Esophagus squamous epithelium (tissue), 5 donors: ENCODE results near the gene PNPO. TPM values are rescaled to one million over a fixed set of nuclear protein-coding genes. Genes with fewer than 3 reads are reported as not detected.

Experiments used
- DNase-seq: peaks from one replicate; lab custom pipeline; 2025; lab: John Stamatoyannopoulos, UW
- H3K27ac ChIP-seq, 4 donors: fragments of 200-600 bp; sonication (generic); one replicate each; pipeline ENCODE4 v1.5.1; 2016 to 2019; ENCODE audit warnings: mild to moderate bottlenecking in 1 of 4
- H3K27me3 ChIP-seq, 4 donors: fragments of 200-600 bp; sonication (generic); 1 replicate in 3 of 4; 2 replicates in 1 of 4; pipeline versions ENCODE4 v1.5.1 to v1.6.0; 2017 to 2021; ENCODE audit warnings: antibody characterized with exemption in 1 of 4
- H3K36me3 ChIP-seq, 3 donors: fragments of 200-600 bp; sonication (generic); one replicate each; pipeline ENCODE4 v1.5.1; 2016 to 2019
- H3K4me1 ChIP-seq, 3 donors: fragments of 200-600 bp; sonication (generic); one replicate each; pipeline ENCODE4 v1.5.1; 2017 to 2019
- H3K4me3 ChIP-seq, 4 donors: fragments of 200-600 bp; sonication (generic); 1 replicate in 3 of 4; 2 replicates in 1 of 4; pipeline ENCODE4 v1.5.1; 2016 to 2019; ENCODE audit warnings: mild to moderate bottlenecking in 2 of 4, moderate library complexity in 1 of 4
- H3K9me3 ChIP-seq, 3 donors: fragments of 200-600 bp; sonication (generic); one replicate each; pipeline ENCODE4 v1.5.1; 2016 to 2019
- POLR2A ChIP-seq, 4 donors: fragments of 450-650 bp; IDR thresholded peaks; one replicate each; pipeline ENCODE4 v1.6.1; 2017; ENCODE audit warnings: antibody characterized with exemption in 4 of 4, mild to moderate bottlenecking in 4 of 4, moderate library complexity in 3 of 4
- WGBS, 2 donors: methylation state at CpG; one replicate each; pipeline ENCODE4 v1.1.5; 2018; 5-methylcytosine and 5-hydroxymethylcytosine counted together
- intact Hi-C: fragments of 100-400 bp; cut with DNase I; formaldehyde crosslinking; loops from one replicate; pipeline ENCODE4 v1.15.0; 2022
- total RNA-seq, 4 donors: library from RNA; depleted of rRNA; stranded (reverse); fragments of >200 nt; gene quantifications; one replicate each; pipeline ENCODE4 v1.1.0, GENCODE V29; 2016
- TF ChIP-seq, protein P1 (sequence below), 6 experiments: fragments of 450-650 bp in 4 of 6; fragments of 200-600 bp in 2 of 6; sonication (generic) in 2 of 6; IDR thresholded peaks; one replicate each; pipeline ENCODE4 v1.5.1; 2016 to 2019; ENCODE audit warnings: antibody characterized with exemption in 6 of 6, mild to moderate bottlenecking in 4 of 6, moderate library complexity in 4 of 6
- donor health status: DM: yes; HTN: yes; CAD: no.

PNPO gene
- total RNA-seq, 4 donors from 2014 or later: 25.6 to 38.6 (median 34.2) TPM

- Histone ChIP-seq H3K9me3 (no peaks in the 10 kb centered on the region), H3K36me3 (peaks cover 0 to 27% (median 0%) of the 10 kb centered on the region in 3 donors), H3K4me1 (peaks cover 24 to 80% (median 27%) of the 10 kb centered on the region in 3 donors), H3K4me3 (no peak overlapping the region), H3K27me3 (no peaks in the 10 kb centered on the region), H3K27ac (no peak overlapping the region)
- intact Hi-C loops: no loop called here
- 77 to 86% methylated on average over 4 of the region's 4 CpGs for WGBS, 2 donors
- no peak for DNase-seq
- TF ChIP-seq, protein P1, sequence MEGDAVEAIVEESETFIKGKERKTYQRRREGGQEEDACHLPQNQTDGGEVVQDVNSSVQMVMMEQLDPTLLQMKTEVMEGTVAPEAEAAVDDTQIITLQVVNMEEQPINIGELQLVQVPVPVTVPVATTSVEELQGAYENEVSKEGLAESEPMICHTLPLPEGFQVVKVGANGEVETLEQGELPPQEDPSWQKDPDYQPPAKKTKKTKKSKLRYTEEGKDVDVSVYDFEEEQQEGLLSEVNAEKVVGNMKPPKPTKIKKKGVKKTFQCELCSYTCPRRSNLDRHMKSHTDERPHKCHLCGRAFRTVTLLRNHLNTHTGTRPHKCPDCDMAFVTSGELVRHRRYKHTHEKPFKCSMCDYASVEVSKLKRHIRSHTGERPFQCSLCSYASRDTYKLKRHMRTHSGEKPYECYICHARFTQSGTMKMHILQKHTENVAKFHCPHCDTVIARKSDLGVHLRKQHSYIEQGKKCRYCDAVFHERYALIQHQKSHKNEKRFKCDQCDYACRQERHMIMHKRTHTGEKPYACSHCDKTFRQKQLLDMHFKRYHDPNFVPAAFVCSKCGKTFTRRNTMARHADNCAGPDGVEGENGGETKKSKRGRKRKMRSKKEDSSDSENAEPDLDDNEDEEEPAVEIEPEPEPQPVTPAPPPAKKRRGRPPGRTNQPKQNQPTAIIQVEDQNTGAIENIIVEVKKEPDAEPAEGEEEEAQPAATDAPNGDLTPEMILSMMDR (IDR thresholded peaks at IDR 0.05): no peak
- TF ChIP-seq POLR2A (IDR thresholded peaks at IDR 0.05): no peak
Measured at GRCh38 chr17:47902039-47902744, 39.2 kb upstream of the PNPO start.

- Histone ChIP-seq H3K4me3 (peak overlapping the region in 1 of 4 donors; percentile 27), H3K27ac (peak overlapping the region; percentile 61 to 84 (median 80)), H3K4me1 (peaks cover 16 to 76% (median 18%) of the 10 kb centered on the region in 3 donors), H3K9me3 (no peaks in the 10 kb centered on the region), H3K27me3 (no peaks in the 10 kb centered on the region), H3K36me3 (peaks cover 0 to 12% (median 0%) of the 10 kb centered on the region in 3 donors)
- intact Hi-C loops: no loop called here
- 35 to 40% methylated on average over 7 to 8 of the region's 8 CpGs for WGBS, 2 donors
- TF ChIP-seq POLR2A (IDR thresholded peaks at IDR 0.05): no peak
- TF ChIP-seq, protein P1 (IDR thresholded peaks at IDR 0.05): no peak
- no peak for DNase-seq
Measured at GRCh38 chr17:47905221-47905733, 36.1 kb upstream of the PNPO start.

GRCh38 chr17:47906443-47906842, 34.9 kb upstream of the PNPO start:
- Histone ChIP-seq H3K9me3 (no peaks in the 10 kb centered on the region), H3K36me3 (peaks cover 0 to 1% (median 0%) of the 10 kb centered on the region in 3 donors), H3K4me3 (no peak overlapping the region), H3K4me1 (peaks cover 16 to 64% (median 18%) of the 10 kb centered on the region in 3 donors), H3K27ac (peak overlapping the region; percentile 61 to 84 (median 80)), H3K27me3 (no peaks in the 10 kb centered on the region)
- TF ChIP-seq, protein P1 (IDR thresholded peaks at IDR 0.05): no peak
- TF ChIP-seq POLR2A (IDR thresholded peaks at IDR 0.05): no peak
- intact Hi-C loops: no loop called here
- WGBS, 2 donors: 79 to 87% methylated on average over 3 of the region's 3 CpGs
- no peak for DNase-seq

GRCh38 chr17:47907932-47908562, 33.3 kb upstream of the PNPO start:
- no peak for TF ChIP-seq POLR2A (IDR thresholded peaks at IDR 0.05)
- DNase-seq: no peak
- Histone ChIP-seq H3K4me1 (peaks cover 16 to 60% (median 18%) of the 10 kb centered on the region in 3 donors), H3K9me3 (no peaks in the 10 kb centered on the region), H3K4me3 (no peak overlapping the region), H3K27ac (peak overlapping the region in 1 of 4 donors; percentile 36), H3K36me3 (no peaks in the 10 kb centered on the region), H3K27me3 (no peaks in the 10 kb centered on the region)
- intact Hi-C loops: no loop called here
- 72 to 80% methylated on average over 8 of the region's 8 CpGs for WGBS, 2 donors

GRCh38 chr17:47913050-47913449, 28.3 kb upstream of the PNPO start:
- intact Hi-C loops: no loop called here
- H3K27me3 ChIP-seq: no peaks in the 10 kb centered on the region
- peaks cover 0 to 30% (median 7%) of the 10 kb centered on the region in 3 donors for H3K36me3 ChIP-seq
- no peak for DNase-seq
- no peaks in the 10 kb centered on the region for H3K9me3 ChIP-seq
- no peak overlapping the region for H3K4me3 ChIP-seq
- peaks cover 0 to 49% (median 5%) of the 10 kb centered on the region in 3 donors for H3K4me1 ChIP-seq
- 84 to 86% methylated on average over 2 of the region's 2 CpGs for WGBS, 2 donors
- H3K27ac ChIP-seq: no peak overlapping the region
- TF ChIP-seq, protein P1 (IDR thresholded peaks at IDR 0.05): no peak
- no peak for TF ChIP-seq POLR2A (IDR thresholded peaks at IDR 0.05)
